Stimulated activated CD4-positive, alpha-beta T cell treated with anti-CD3 and anti-CD28 coated beads, Interleukin-12 subunit alpha, Interleukin-12 subunit beta, amount 100 ng/mL, for 48 hours (primary cell): ENCODE results near the gene SIL1.

Source experiments
- DNase-seq, 3 donors: peaks; one replicate each; pipeline ENCODE4 v3.0.0-alpha.2; 2020; ENCODE audit warnings: low read depth in 2 of 3, low spot score in 1 of 3

The SIL1 gene

DNA sequence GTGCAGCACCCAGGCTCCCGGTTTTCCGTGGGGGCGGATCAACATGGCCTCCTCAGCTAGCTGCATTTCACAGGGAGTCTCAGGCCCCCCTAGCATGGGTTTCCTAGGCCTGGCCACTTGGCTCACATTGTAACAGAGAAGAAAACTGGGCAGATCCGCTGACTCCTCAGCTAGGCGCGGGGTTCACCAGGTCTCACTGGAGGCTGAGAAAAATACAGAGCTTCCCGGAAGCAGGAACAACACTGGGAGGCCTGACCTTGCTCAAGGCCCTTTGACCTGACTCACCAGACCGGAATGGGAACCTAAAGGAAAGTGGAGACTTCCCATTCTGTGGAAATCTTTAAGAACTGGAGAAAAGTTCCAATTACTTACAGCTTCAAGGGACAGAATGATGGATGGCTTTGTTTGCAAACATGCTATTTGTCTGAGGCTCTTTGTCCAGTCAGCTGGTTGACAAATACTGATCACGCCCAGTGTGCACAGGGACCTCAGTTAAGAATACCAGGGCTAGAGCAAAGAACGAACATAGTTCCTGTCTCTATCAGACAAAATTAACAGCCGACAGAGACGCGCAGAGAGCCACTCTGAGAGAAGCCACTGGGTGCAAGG lies 234.3 kb downstream of the SIL1 start:
- no peak for DNase-seq

DNA sequence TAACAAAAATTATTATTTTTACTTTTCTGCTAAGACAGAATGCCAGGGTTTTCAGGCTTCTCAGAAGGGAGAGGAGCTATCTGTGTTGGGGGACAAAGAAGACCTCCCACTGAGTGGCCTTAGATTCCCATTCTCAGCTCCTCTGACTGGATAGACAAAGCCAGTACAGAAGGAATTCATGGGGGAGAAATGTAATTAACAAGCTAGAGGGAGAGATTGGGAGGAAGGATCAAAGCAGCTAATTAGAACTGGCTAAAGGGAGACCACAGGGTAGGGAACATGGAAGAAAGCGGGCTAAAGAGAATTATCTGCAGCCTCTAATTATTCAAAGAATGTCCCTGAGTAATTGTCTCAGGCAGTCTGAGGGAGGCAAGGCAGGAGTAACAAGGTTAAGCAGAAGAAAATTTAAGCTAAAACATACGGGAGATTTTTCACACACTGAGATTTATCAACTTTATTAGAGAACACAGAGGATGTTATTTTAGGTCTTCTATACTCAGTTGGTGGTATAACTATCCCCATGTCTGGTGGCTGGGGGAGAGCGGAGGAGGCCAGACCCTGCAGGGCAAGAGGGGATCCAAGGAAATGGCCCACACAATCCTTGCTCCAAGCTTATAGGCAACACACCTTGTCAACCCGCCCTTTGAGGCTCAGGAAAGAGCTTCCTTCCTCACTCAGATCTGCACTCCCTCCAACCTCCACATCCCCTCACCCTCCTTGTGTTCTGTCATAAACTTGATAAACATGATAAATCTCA lies 235.4 kb downstream of the SIL1 start:
- no peak for DNase-seq

DNA sequence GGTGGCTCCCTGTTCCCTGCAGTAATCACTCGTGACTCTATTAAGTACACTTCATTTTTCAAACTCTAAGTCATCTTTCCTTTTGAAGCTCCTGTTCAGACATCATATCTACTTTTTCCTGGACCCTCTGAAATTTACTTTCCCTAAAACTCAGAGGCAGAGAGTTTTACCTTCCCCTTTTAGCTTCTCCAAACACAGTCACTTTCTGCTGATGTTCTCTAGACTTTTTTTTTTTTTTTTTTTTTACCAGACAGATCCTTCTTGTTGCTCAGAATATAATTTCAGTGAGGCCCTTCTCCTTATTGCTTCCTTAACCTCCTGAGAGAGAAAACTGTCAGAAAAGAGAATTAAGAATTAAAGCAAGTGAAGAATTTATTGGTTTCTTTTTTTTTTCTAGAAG lies 236.4 kb downstream of the SIL1 start:
- DNase-seq: no peak

DNA sequence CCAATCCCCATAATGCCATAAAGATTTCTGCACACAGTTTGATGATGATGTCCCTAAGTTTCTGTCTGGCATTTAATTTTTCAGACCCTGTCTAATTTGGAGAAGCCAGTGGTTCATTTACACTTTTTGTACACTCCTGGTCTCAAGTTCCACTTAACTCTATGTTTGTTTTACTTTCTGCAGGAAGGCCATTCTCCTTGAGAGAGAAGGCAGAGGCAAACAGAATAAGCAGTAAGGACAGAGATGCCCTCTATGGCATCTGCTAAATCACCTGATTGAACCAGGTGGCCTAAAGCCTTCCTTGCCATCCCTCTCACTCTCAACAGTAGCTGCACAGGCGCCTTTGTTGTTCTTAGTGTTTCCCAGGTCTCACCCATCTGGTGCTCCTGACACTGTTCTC lies 236.9 kb downstream of the SIL1 start:
- DNase-seq: no peak

DNA sequence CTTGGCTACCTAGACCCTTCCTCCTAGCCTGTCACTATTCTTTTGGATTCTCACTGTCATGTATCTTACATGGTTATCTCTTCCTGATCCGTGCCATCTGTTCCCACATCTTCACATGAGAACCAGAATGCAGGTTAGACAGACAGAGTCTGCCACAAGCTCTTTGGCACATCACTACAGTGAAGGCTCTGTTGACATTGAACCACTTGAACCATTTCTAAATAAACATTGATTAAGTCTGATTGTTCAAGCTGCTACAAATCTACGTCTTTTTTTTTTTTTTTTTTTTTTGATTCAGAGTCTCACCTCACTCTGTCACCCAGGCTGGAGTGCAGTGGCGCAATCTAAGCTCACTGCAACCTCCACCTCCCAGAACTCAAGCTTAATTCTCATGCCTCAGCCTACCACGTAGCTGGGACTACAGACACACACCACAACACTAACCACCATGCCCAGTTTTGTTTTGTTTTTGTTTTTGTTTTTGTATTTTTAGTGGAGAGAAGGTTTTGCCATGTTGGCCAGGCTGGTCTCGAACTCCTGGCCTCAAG lies 237.9 kb downstream of the SIL1 start:
- no peak for DNase-seq

DNA sequence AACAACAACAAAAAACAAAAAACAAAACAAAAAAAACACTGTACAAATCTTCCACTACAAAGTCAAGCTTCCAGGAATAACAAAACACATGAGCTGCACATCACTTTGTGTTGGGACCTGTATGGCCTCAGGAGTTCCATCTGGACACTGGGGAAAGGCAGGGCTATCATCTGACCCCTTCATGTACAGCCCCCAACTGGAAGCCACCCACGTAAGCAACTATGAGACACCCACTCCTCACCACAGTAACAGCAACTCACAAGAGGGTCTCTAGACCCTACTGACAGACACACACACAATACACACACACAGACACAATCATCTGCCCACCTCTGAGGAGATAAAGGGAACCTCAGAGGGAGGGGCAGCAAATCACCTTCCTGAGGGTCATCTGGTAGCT lies 241.4 kb downstream of the SIL1 start:
- DNase-seq: no peak

DNA sequence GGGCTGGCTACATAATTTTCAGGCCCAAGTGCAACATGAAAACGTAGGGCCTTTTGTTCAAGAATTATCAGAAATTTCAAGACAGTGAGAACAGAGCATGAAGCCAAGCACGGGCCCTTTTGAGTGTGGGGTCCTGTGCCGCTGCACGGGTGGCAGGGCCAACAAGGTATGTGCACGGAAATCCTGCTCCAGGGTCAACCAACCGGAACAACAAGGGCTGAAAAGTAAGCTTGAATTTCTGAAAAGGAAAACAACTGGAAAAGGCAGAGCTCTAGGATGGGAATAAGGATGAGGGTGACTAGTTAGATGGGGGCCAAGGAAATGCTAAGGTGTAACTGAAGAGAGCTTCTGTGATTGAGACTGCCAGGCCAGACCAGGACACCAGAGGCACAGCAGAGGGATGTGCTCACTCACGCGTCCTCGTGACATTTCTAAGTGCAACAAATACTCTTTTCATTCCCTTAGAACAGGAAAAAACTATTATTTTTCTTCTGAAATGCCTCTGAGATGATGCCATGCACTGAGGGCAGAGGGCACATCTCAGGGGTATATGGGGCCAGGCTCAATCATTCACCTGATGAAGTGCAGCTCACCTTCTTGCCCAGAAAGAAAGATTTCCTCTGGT lies 242.4 kb downstream of the SIL1 start:
- DNase-seq: no peak

DNA sequence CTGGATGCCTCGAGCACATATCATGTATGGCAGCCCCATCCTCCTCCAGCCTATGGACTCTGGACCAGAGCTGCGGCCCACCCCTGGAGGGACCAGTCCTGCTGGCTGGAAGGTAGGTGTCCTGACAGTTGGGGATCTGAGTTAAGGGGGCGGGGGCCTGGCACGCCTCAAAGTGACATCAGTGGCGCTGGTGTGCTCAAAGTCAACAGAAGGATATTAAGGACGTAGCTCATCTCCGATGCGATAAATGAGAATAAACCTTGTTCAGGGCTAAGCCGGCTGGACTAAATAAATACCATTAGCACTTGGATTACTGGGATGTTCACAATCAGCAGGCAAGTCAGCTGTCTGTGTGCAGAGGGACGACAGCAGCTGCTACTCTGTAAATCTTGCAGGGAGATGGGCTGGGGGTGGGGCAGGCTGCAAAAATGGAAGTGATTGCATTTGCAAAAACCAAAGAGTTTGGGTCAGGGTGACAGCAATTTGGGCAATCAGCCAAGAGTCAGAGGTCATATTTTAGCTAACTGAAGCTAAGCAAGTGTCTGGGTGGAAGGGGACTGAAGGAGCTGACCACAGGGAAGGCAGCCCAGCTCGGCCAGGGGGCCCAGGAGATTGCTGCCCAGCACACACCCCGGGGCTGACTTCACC lies 243.0 kb downstream of the SIL1 start:
- DNase-seq: no peak

DNA sequence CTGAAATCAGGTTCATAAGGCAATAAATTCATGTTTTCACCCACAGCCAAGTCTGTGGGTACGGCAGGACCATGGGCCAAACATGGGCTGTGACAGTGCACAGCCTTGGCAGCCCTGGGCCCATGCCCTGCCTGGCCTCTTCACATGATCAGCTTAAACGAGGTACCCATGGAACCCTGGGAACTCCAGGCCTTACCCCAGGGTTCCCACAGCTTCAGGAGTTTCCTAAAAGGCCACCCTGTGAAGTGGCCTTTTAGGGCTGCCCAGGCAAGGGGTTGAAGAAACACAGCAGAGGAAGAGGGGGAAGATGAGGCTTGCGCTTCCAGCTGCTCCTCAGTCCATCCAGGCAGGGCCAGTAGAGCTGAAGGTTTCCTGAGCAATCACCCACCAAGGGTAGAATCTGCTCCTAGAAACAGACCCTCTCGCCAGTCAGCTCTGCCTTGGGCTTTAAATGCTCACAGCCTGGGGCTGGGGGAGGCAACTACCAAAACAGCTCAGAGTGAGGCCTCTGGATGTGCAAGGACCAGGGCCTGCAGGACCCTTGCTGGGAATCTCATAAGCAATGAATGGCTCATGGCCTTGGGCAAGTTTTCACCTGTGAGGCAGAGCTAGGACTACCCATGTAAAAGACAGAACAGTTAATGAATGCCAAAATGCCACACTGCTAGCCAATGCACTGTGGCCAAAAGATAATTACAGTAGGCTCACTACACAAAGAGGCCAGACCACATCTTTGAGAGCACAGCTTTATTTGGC lies 243.7 kb downstream of the SIL1 start:
- no peak for DNase-seq

DNA sequence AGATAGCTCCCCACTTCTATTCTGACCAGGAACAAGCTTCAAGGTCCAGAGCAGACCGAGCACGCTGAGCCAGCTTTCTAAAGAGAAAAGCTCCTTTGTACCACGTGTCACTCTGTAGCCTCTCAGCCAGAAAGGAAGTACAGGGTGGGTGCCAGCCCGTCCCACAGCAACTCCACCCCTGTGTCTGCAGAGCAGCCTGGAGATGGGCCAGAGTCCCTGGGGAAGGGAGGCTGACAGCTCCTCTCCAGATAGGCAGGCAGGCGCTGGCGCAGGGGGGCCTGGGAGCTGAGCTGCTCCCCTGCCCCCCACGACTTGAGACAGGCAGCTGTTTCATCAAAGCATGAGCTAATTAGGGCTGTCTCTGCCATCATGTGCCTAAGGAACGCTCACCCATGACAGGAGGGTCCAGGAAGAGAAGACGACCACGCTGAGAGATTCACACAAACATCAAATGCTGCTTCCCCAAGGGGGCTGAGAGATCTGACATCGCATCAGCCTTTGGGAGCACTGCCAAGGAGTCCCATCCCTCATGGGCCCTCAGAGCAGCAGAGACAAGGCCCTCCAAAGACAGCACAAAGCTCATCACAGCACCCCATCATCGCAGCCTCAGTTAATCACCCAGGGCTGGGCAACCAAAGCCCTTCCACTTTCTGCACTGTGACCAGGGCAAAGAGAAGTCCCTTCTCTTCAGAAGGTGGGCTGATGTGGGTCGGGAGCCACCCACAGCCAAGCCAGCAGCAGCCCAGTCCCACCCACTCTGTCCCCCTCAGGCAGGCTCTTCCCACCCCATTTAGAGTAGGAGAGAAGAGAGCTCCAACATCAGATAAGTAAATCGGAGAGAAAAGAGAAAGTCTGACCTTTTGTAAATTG lies 244.5 kb downstream of the SIL1 start:
- no peak for DNase-seq

DNA sequence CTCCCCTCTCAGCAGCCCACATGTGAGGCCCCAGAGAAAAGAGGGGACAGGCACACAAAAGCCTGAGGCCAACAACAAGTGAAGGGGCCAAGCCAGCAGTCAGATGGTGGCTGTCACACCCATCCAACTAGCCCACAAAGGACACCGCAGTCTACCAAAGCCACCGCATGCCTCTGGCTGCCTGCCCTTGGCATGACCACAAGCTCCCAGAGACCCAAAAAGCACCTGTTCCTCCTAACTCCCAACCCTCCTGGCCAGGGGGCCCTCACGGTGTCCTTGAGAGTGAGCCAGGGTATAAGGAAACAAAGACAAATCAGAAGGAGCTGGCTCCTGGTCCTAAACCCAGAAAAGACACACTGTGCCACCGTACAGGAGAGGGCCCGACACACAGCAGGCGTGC lies 245.2 kb downstream of the SIL1 start:
- no peak for DNase-seq

DNA sequence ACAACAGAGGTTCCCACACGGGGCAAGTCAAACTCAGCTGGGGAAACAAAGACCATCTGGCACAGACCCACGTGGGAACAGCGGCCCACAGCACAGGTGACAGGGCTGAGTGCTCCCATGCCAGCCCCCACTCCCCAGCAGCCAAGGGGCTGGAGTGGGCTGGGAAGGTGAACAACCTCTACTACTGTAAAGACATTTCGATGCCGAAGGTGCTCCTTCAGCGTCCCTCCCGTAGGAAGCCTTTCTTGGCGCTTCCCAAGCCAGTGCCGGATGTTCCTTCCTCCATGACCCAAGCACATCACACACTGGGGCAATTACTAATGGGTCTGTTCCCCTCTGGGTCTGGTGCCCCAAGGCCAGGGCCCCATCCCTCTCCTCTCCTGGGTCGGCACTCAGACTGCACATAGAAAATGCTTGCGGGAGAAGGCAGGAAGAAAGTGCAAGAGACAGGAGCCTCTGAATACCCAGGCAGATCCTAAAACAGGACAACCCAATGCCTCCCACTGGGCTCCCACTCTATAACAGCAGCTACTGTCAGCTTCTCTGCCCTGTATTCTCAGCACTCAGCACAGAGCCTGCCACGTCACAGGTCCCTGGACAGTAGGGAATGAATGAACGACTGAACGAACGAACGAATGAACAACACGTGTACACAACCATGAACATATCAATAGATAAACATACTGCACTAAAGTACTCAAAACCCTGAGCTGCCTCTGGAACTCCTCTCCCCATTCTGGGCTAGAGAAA lies 246.0 kb downstream of the SIL1 start:
- no peak for DNase-seq

DNA sequence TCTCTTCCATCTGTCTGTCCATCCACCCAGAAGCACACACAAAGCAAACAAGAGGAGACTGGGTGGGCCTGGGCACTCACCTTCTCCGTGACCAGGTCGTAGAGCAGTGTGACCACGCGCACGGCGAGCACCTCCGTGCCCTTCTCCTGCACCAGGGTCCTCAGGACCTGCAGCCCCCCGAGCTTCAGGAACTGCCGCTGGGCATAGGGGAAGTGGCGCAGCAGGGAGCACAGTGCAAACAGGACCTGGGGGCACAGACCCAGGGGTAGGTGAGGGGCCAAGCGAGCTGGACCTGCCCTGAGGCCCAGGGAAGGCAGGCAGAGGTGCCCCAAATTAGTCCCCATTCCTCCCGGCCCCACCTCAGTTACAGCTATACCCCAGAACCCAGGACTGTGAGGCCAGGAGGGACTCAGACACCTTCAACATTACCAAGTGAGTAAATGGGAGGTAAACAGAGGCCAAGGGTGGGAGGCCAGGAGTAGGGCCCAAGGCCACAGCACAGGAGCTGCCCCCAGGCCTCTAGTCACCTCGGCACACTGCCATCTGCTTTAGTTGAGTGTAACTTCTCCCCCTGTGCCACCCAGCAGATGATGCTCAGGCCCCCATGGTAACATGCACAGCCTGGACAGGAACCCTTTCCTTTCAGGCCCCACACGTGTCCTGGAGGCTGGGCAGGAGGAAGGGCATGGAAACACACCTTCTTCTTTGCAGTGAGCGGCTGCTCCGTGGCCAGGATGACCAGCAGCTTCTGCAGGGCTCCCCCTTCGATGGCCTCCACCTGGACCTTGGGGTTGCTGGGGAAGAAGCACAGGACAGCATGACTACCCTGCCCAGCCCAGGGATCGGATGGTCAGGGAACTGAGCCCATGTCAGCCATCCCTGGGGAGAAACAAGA lies 246.8 kb downstream of the SIL1 start:
- no peak for DNase-seq

DNA sequence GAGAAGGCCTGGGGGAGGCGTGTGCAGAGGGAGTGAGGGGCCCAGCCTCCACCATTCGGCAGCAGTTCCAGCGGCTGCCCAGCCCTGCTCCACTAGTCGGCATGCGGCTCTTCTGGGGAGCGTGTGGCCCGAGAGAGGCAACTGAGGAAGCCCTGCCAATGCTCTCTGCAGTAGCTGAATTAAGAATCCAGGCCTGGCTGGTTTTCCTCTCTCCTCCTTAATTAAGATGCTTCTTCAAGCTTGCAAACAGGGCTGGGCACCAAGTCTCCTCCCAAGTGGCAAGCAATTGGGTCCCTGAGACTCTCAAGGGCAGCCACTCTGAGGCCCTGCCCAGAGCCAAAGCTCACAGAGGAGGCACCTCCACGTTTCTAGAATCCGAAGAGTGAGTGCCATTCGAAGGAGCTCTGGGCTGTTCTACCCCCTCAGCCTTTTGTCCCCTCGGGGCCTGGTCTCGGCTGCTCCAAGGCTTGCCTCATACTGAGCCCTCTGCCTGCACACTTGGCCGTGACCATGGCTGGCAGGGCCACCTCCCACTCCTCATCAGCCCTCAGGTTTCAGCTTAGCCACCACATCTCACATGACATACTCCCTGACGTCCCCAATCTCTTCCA lies 247.6 kb downstream of the SIL1 start:
- DNase-seq: no peak

DNA sequence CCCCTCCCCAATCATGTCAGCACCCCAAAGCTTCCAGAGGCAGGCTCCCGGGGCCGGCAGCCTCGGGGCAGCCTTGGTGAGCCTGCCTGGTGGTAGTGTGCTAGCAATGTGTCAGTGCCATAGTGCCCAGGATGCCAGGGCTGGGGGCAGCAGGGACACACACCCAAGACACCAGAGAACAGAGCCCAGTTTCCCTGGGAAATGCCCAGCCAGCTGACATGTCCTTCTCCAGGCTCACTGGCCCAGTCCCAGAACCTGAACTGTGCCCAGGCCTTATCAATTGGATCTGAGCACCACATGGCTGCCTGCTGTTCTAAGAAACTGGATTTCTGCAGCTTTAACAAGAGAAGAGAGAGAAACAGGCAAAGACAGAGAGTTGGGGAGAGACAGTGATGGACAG lies 248.2 kb downstream of the SIL1 start:
- no peak for DNase-seq

DNA sequence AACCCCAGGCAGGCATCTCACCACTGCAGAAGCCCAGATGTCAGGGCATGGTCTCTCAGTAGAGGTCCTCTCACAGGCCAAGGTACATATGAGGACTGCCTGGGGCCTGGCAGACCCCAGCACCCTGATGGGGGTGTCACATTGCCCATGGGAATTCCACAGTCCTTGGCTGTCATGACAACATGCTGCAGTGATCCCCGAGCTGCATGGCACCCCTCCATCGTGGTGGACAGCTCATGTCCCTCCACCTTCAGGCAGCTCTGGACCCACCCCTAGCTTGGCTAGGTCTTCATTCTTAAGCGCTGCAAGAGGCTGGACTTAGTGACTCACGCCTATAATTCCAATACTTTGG lies 249.0 kb downstream of the SIL1 start:
- DNase-seq: no peak

DNA sequence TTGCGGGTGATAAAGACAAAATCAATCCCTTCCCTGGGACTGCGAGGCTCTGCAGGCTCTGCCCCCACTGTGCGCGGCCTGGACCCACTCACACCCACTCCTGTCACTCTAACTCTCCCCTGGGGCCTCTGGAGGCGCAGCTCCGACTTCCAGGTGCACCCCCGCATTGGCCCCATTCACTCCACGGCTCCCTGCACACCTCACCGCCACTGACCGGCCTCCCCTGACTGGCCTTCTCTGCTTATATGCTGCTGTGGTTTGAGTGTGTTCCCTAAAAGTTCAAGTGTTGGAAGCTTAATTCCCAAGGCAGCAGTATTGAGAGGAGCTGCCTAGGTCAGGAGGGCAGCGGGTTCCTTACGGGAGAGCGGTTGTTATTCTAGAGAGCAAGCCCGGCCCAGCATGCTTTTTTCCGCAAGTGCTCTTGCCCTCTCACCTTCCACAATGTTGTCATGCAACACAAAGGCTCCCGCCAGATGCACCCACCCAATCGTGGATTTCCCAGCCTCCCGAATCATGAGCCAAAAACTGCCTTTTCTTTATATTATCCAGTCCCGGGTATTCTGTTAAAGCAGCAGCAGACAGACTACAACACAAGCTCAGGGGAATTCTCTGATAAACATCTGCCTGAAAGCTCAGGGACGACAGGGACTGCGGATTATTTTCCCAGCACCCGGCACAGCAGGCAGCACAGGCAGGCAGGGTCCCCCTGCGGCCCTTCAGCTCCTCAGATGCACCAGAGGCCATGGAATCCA lies 249.5 kb downstream of the SIL1 start:
- no peak for DNase-seq
